GM12801 (cell line): ENCODE measurements around the gene KIF3B.

Experiments
- TF ChIP-seq, protein P1 (sequence below): IDR thresholded peaks from one replicate; pipeline ENCODE4 v1.5.1; 2011; ENCODE audit warnings: control low read depth; ENCODE audit not compliant: insufficient read length; ENCODE audit errors: extremely low read depth

Gene KIF3B

DNA sequence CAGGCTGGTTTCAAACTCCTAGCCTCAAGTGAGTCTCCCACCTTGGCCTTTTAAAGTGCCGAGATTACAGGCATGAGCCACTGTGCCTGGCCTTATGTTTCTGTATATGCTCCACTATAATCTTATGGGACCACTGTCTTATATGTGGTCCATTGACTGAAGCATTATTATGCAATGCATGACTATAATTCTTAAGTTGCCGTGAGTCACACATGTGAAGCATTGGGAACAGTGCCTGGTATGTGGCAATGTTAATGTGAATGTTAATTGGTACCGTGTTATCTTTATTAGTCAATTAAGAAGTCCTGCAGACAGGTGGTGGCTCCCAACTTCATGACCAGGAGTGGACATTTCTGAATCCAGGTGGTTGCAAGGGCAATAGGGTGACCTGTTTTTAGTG, 66.0 kb downstream of the KIF3B start:
- TF ChIP-seq, protein P1, sequence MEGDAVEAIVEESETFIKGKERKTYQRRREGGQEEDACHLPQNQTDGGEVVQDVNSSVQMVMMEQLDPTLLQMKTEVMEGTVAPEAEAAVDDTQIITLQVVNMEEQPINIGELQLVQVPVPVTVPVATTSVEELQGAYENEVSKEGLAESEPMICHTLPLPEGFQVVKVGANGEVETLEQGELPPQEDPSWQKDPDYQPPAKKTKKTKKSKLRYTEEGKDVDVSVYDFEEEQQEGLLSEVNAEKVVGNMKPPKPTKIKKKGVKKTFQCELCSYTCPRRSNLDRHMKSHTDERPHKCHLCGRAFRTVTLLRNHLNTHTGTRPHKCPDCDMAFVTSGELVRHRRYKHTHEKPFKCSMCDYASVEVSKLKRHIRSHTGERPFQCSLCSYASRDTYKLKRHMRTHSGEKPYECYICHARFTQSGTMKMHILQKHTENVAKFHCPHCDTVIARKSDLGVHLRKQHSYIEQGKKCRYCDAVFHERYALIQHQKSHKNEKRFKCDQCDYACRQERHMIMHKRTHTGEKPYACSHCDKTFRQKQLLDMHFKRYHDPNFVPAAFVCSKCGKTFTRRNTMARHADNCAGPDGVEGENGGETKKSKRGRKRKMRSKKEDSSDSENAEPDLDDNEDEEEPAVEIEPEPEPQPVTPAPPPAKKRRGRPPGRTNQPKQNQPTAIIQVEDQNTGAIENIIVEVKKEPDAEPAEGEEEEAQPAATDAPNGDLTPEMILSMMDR = no peak

GRCh38 chr20:32344835-32345506, 67.5 kb downstream of the KIF3B start:
- TF ChIP-seq, protein P1 = no peak

DNA sequence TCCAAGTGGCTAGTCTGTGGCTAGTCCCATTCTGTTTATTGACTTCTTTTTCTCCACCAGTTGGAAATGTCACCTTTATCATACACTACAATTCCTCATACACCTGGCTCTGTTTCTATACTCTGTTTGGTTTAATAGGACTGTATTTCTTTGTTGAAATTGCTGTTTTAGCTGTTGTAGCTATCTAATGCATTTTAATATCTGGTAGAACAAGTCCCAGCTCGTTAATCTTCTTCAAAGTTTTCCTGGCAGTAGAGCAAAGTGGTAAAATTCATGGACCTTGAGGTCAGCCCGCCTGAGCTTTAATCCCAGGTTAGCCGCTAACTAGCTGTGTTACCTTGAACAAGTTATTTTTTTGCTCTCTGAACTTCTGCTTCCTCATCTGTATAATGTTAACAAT, 70.8 kb downstream of the KIF3B start:
- TF ChIP-seq, protein P1 = no peak

GRCh38 chr20:32350421-32350820, 73.0 kb downstream of the KIF3B start:
- TF ChIP-seq, protein P1 = no peak

DNA sequence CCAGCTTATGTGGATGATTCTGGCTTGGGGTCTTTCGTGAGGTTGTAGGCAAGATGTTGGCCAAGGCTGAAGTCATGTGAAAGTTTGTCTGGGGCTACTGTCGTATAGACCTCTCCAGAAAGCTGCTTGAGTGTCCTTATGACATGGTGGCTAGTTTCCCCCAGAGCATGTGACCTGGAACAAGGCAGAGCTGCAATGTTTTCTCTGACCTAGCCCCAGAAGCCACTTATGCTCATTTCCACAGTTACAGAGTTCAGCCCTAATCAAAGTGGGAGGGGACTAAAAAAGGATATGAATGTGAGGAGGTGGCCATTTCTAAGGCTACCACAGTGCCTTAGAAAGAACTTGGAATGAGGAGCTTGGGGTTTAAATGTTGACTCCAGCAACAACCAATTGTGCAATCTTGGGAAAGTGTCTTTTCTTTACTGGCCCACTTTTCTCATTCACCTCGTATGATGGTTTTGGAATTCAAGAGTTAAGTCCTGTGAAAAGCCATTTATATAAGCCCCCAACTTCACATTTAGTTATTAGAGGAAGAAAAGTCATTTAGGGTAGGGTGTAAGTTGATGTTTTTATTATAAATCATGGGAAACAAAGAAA, 74.8 kb downstream of the KIF3B start:
- TF ChIP-seq, protein P1 = no peak

GRCh38 chr20:32353848-32354496, 76.5 kb downstream of the KIF3B start:
- TF ChIP-seq, protein P1 = no peak

DNA sequence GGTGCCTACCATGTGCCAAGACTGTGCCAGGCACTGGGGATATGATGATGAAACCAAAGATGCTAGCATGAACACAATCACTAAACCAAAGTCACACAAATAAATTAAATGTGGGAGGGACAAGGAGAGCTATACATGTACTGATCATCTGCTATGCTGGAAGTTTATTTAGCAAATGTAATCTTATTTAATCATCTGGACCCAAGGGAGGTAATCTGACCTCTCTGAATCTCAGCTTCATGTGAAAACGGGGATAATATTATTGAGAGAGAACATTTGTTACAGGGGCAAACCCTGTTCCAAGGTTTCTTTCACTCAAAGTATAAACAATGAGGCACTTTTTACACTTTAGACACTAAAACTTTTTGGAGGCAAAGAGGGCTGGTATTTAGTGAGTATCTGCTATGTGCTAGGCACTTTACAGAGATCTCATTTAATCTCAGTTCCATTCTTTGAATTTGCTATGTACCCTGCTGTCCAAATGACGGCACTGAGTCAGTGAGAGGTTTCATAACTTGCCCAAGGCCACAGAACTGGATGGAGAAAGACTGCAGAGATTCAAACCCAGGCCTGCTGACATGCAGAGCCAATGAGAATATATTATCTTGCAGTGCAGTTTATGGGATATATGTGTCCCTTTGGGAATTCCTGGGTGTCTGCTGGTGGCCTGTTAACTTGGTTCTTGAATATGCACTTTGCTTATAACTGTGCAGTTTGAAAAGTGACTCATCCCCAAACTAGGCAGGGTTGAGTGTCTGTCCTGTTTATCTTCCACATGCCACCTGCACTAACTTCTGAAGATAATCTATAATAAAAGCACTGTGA, 77.4 kb downstream of the KIF3B start:
- TF ChIP-seq, protein P1 = no peak
